Measurements from ENCODE around the gene LCORL. TPM values are rescaled to one million over a fixed set of nuclear protein-coding genes. Genes with fewer than 3 reads are reported as not detected.

LCORL gene
- polyA plus RNA-seq: 10 to 100 TPM in 2 of 3 donors, 1 to 10 TPM in 1; 8.2 to 15.1 (median 10.6) TPM

DNA sequence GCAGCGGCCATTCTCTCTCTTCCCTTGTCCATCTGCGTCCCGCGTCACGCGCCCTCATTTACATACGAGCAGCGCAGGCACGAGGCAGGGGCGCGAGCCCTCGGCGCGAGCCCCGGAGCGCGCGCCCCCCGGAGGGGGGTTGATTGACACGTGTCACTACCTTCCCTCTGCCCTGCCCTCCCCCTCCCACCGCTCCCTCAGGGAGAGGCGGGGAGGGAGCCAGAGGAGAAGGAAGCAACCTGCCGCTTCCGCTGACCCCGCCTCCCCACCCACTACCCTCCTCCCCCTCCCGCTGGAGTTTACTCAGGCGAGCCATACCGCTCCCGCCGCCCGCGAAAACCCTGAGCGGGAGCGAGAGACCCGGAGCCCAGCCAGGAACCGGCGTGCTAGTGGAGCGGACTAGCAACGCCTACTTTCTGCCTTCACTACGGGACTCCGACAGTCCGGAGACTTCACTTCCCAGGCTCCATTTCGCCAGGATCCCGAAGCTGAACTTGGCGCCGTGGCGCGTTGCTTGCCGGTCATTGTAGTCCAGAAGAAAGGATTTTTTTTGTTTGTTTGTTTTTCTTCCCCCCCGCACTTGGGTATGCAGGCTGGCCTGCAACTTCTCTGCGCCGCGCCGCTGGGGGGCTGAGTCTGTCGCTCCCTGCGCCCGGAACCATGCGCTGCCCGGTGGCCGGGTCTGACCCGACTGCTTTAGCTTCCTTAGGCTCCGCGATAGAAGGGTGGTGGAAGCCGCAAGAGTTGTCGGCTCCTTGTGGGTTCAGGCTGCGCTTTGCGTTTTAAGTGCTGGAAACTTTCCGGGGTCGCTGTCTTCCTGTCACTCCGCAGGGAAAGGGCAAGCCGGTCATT, at the start of gene LCORL:
TSS of gene LCORL (minus strand) at position 36 of the 852 bp plus-strand sequence. CDS start at position 32, 4 bp downstream.
- Mint-ChIP-seq H3K9me3 (no peaks in the 10 kb centered on the region), H3K27me3 (ENCODE audit: low read depth in 3 of 3) (peaks cover 6 to 13% (median 12%) of the 10 kb centered on the region in 3 donors), H3K27ac (peak within 1 kb of the TSS; percentile 79 to 97 (median 94)), H3K36me3 (no peaks in the 10 kb centered on the region), H3K4me1 (peaks cover 17 to 31% of the 10 kb centered on the region in 2 donors), H3K4me3 (peak within 1 kb of the TSS; percentile 91 to 98 (median 96))
- peak; percentile 88 to 90 (median 89) for DNase-seq

- Mint-ChIP-seq H3K27ac (no peak overlapping the region), H3K27me3 (ENCODE audit: low read depth in 3 of 3) (peaks cover 7 to 16% (median 9%) of the 10 kb centered on the region in 3 donors), H3K4me3 (no peak overlapping the region), H3K36me3 (peaks cover 0 to under 1% (median 0%) of the 10 kb centered on the region in 3 donors), H3K9me3 (peaks cover 0 to 15% (median 3%) of the 10 kb centered on the region in 6 donors), H3K4me1 (peaks cover 0 to 1% of the 10 kb centered on the region in 2 donors)
- DNase-seq: no peak
Observed at GRCh38 chr4:18069810-18070209, 48.3 kb upstream of the LCORL start.

DNA sequence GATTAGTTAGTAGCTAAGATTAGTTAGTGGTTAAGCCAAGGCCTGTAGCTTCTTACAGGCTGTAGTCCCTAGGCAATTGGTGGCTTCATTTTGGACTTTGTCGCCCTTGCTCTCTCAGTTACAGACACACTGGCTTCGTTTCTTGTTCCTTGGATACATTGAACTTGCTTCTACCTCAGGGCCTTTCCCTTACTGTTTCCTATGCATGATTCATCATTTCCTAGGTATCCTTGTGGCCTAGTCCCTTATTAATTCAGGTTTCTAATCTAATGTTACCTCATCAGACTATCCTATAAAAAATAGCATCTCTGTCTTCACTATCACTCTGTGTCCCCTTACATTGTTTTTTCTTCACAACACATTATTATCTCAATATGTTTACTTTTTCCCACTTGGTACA, 45.5 kb upstream of the LCORL start:
- Mint-ChIP-seq H3K9me3 (peaks cover 5 to 25% (median 17%) of the 10 kb centered on the region in 6 donors), H3K27me3 (ENCODE audit: low read depth in 3 of 3) (peaks cover 3 to 26% (median 6%) of the 10 kb centered on the region in 3 donors), H3K4me3 (no peak overlapping the region), H3K27ac (no peak overlapping the region), H3K4me1 (no peaks in the 10 kb centered on the region), H3K36me3 (peaks cover 4 to 6% (median 5%) of the 10 kb centered on the region in 3 donors)
- no peak for DNase-seq

DNA sequence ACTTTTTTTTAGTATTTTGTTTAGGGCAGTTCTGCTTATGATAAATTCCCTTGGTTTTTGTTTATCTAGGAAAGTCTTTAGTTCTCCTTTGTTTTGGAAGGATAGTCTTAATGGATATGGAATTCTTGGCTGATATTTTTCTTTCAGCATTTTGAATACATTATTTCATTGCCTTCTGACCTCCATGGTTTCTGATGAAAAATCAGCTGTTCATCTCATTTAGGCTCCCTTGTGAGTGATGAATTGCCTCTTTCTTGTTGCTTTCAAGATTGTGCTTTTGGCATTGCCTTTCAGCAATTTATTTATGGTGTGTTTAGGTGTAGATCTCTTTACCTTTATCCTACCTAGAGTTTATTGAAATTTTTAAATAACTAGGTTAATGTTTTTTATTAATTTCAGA, 41.5 kb upstream of the LCORL start:
- Mint-ChIP-seq H3K36me3 (peaks cover 4 to 6% (median 5%) of the 10 kb centered on the region in 3 donors), H3K9me3 (peaks cover 5 to 25% (median 13%) of the 10 kb centered on the region in 6 donors), H3K27ac (no peak overlapping the region), H3K27me3 (ENCODE audit: low read depth in 3 of 3) (peaks cover 0 to 19% (median 2%) of the 10 kb centered on the region in 3 donors), H3K4me3 (no peak overlapping the region), H3K4me1 (peaks cover 2 to 4% of the 10 kb centered on the region in 2 donors)
- no peak for DNase-seq

DNA sequence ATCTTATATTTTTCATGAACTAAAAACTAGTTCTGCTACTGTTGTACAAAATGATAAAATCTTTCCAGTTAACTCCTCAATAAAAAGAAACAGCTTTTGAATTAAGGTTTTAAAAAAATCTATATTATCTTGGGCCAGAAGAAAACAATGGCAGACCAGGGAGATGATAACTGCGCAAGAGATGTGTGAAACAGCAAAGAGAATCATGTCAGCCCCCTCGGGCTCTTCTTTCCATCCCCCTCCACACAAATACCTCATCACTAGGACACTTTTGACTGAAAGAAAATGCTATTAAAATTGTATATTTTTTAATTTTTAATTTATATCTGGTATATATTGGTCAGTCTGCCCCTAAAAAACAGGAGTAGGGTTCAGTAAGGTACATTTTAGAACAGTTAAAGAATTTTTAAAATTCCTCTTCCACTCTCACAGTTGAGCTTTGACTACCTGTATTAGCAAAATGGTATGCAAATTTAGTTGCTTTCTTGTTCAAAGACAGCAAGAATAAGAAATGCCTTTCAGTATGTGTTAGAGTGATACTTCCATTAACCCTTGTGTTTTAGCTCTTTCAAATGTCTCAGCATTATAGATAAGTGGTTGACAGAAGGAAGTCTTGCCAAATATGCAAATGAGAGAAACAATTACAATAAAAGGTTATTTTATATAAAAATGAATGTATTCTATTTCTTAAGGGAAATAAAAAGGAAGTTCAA, 36.4 kb upstream of the LCORL start:
- H3K4me3 Mint-ChIP-seq: peak overlapping the region in 4 of 5 donors; percentile 6 to 62 (median 42)
- no peaks in the 10 kb centered on the region for H3K36me3 Mint-ChIP-seq
- H3K27ac Mint-ChIP-seq: peak overlapping the region in 1 of 6 donors; percentile 17
- DNase-seq: no peak
- H3K27me3 Mint-ChIP-seq (ENCODE audit: low read depth in 3 of 3): peaks cover 7 to 10% (median 9%) of the 10 kb centered on the region in 3 donors
- peaks cover 11 to 24% of the 10 kb centered on the region in 2 donors for H3K4me1 Mint-ChIP-seq
- peaks cover 0 to 8% (median 1%) of the 10 kb centered on the region in 6 donors for H3K9me3 Mint-ChIP-seq

GRCh38 chr4:18056030-18056429, 34.5 kb upstream of the LCORL start:
- DNase-seq: no peak
- Mint-ChIP-seq H3K27me3 (ENCODE audit: low read depth in 3 of 3) (peaks cover 2 to 10% (median 8%) of the 10 kb centered on the region in 3 donors), H3K27ac (no peak overlapping the region), H3K36me3 (no peaks in the 10 kb centered on the region), H3K9me3 (no peaks in the 10 kb centered on the region), H3K4me1 (peaks cover 11 to 24% of the 10 kb centered on the region in 2 donors), H3K4me3 (peak overlapping the region in 2 of 5 donors; percentile 14 to 39)

DNA sequence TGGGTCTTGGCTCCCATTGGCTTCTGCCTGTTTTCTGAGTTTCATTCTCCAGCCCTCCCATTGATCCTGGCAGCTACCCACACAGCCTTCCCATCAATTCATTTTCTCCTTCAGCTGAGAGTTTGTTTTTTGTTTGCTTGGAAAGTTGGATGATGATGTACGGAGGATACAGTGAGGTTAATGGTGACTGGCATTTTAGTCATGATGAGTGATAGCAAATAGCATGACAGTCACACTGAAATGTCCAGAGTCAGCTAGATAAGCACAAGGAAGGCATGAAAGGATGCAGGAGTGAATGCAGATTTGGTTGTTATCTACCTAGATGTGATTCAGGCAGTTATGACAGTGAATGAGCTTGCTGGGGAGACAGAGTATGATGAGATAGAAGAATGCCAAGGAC, 30.6 kb upstream of the LCORL start:
- no peak for DNase-seq
- Mint-ChIP-seq H3K36me3 (no peaks in the 10 kb centered on the region), H3K4me3 (no peak overlapping the region), H3K9me3 (peaks cover 0 to 2% (median 0%) of the 10 kb centered on the region in 6 donors), H3K4me1 (peaks cover 2 to 10% of the 10 kb centered on the region in 2 donors), H3K27ac (no peak overlapping the region), H3K27me3 (ENCODE audit: low read depth in 3 of 3) (peaks cover 5 to 17% (median 8%) of the 10 kb centered on the region in 3 donors)

DNA sequence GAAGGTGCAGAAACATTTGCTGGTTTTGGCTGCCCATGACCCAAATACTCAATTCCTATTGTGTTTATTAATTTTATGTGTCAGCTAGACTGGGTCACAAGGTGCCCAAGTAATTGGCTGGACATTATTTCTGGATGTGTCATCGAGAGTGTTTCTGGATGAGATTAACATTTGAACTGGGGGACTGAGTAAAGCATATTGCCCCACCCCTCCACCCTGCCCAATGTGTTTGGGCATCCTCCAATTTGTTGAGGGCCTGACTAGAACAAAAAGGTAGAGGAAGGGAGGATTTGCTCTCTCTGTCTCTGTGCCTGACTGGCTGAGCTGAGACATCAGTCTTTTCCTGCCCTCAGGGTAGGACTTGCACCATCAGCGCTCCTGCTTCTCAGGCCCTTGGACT, 29.7 kb upstream of the LCORL start:
- Mint-ChIP-seq H3K36me3 (no peaks in the 10 kb centered on the region), H3K9me3 (peaks cover 0 to 2% (median 0%) of the 10 kb centered on the region in 6 donors), H3K4me3 (no peak overlapping the region), H3K27ac (no peak overlapping the region), H3K27me3 (ENCODE audit: low read depth in 3 of 3) (peaks cover 5 to 21% (median 8%) of the 10 kb centered on the region in 3 donors), H3K4me1 (peaks cover 0 to 6% of the 10 kb centered on the region in 2 donors)
- no peak for DNase-seq

- no peak for DNase-seq
- H3K27ac Mint-ChIP-seq: no peak overlapping the region
- peaks cover 5 to 17% (median 5%) of the 10 kb centered on the region in 3 donors for H3K27me3 Mint-ChIP-seq (ENCODE audit: low read depth in 3 of 3)
- H3K36me3 Mint-ChIP-seq: no peaks in the 10 kb centered on the region
- H3K4me1 Mint-ChIP-seq: no peaks in the 10 kb centered on the region
- no peak overlapping the region for H3K4me3 Mint-ChIP-seq
- H3K9me3 Mint-ChIP-seq: peaks cover 0 to 2% (median 0%) of the 10 kb centered on the region in 6 donors
Observed at GRCh38 chr4:18050448-18050847, 28.9 kb upstream of the LCORL start.

- Mint-ChIP-seq H3K27ac (no peak overlapping the region), H3K36me3 (no peaks in the 10 kb centered on the region), H3K4me3 (no peak overlapping the region), H3K9me3 (peaks cover 0 to 2% (median 0%) of the 10 kb centered on the region in 6 donors), H3K27me3 (ENCODE audit: low read depth in 3 of 3) (peaks cover 5 to 14% (median 5%) of the 10 kb centered on the region in 3 donors), H3K4me1 (no peaks in the 10 kb centered on the region)
- DNase-seq: no peak
Observed at GRCh38 chr4:18049446-18049845, 27.9 kb upstream of the LCORL start.

DNA sequence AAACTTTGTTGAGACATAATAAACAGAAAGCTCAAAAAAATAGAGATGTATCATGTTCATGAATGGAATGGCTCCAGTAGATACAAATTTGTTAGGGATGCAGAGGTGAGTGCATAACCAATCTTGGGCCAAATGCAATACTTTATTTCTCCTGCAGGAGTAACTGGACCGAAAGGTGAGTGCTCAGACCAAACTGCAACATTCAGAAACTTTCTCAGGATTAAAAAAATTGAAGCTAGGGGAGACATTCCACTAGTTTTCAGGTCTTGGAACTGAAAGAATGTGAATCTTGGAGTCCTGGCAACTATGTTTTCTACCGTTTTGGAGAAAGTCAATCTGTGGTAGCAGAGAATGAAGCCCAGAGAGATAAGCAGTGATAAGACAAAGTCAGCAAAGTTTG, 21.2 kb upstream of the LCORL start:
- peaks cover 2 to 8% (median 7%) of the 10 kb centered on the region in 3 donors for H3K27me3 Mint-ChIP-seq (ENCODE audit: low read depth in 3 of 3)
- H3K36me3 Mint-ChIP-seq: no peaks in the 10 kb centered on the region
- DNase-seq: no peak
- H3K4me1 Mint-ChIP-seq: no peaks in the 10 kb centered on the region
- no peaks in the 10 kb centered on the region for H3K9me3 Mint-ChIP-seq
- H3K27ac Mint-ChIP-seq: no peak overlapping the region
- no peak overlapping the region for H3K4me3 Mint-ChIP-seq

- Mint-ChIP-seq H3K27me3 (ENCODE audit: low read depth in 3 of 3) (peaks cover 4 to 11% (median 9%) of the 10 kb centered on the region in 3 donors), H3K9me3 (no peaks in the 10 kb centered on the region), H3K36me3 (no peaks in the 10 kb centered on the region), H3K27ac (no peak overlapping the region), H3K4me1 (no peaks in the 10 kb centered on the region), H3K4me3 (no peak overlapping the region)
- DNase-seq: no peak
Observed at GRCh38 chr4:18042012-18042411, 20.5 kb upstream of the LCORL start.

DNA sequence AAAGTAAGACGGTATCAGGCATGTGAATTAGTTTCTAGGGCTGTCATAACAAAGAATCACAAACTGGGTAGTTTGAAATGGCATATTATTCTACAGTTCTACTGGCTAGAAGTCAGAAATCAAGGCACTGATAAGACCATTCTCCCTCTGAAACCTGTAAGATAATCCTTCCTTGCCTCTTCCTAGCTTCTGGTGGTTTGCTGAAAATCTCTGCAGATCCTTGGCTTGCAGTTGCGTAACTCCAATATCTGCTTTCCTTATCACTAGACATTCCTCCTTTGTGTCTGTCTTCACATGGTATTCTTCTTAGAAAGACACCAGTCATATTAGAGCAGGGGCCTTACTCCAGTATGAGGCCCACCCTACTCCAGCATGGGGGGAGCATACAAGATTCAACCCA, 19.6 kb upstream of the LCORL start:
- Mint-ChIP-seq H3K36me3 (no peaks in the 10 kb centered on the region), H3K27me3 (ENCODE audit: low read depth in 3 of 3) (peaks cover 4 to 9% (median 7%) of the 10 kb centered on the region in 3 donors), H3K4me3 (no peak overlapping the region), H3K27ac (no peak overlapping the region), H3K4me1 (no peaks in the 10 kb centered on the region), H3K9me3 (no peaks in the 10 kb centered on the region)
- no peak for DNase-seq

DNA sequence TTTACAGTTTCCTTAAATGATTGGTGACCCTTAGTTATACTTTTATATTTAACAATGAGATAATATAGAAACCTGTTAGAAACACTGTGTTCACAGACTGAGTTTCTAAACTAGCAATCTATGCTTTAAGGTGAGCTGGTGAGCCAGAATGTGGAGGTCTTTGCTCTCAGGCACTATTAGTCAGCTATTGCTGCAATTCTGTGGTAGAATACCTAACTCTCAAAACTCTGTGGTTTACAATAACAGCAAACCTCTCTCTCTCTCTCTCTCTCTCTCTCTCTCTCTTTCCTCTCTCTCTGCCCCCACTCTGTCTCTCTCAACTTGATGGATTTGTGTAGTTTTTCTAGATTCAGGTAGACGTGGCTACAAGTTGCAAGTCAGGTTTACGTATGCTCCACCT, 17.6 kb upstream of the LCORL start:
- DNase-seq: no peak
- Mint-ChIP-seq H3K9me3 (peaks cover 0 to 4% (median 0%) of the 10 kb centered on the region in 6 donors), H3K27me3 (ENCODE audit: low read depth in 3 of 3) (peaks cover 10 to 14% (median 12%) of the 10 kb centered on the region in 3 donors), H3K27ac (no peak overlapping the region), H3K36me3 (no peaks in the 10 kb centered on the region), H3K4me3 (no peak overlapping the region), H3K4me1 (no peaks in the 10 kb centered on the region)
